CD4-positive, alpha-beta T cell treated with Interleukin-12 subunit alpha and Interleukin-12 subunit beta, for 1 hour (primary cell): Measurements from ENCODE around the gene CRB2.
A peak's percentile ranks its signal among the peaks of the same experiment; 100 is the strongest.

Experiments used
- DNase-seq: peaks from one replicate; pipeline ENCODE4 v3.0.0-alpha.2; 2020

The CRB2 gene

GRCh38 chr9:123348317-123348992 lies 7.5 kb upstream of the CRB2 start:
- no peak for DNase-seq

GRCh38 chr9:123349033-123349432 lies 7.0 kb upstream of the CRB2 start:
- no peak for DNase-seq

- peak; percentile 72 for DNase-seq
Measured at GRCh38 chr9:123349691-123350480, 6.1 kb upstream of the CRB2 start.

GRCh38 chr9:123350590-123351310 lies 5.2 kb upstream of the CRB2 start:
- no peak for DNase-seq

GRCh38 chr9:123353041-123353440 lies 3.0 kb upstream of the CRB2 start:
- DNase-seq: no peak

- peak; percentile 44 for DNase-seq
Measured at GRCh38 chr9:123353984-123354591, 1.9 kb upstream of the CRB2 start.

- no peak for DNase-seq
Measured at GRCh38 chr9:123354806-123355508, 1.0 kb upstream of the CRB2 start.

- no peak for DNase-seq
Measured at GRCh38 chr9:123356851-123357742, 1.1 kb downstream of the CRB2 start.

GRCh38 chr9:123357743-123358059 lies 1.7 kb downstream of the CRB2 start:
- DNase-seq: no peak

- DNase-seq: no peak
Measured at GRCh38 chr9:123358181-123358905, 2.3 kb downstream of the CRB2 start.

GRCh38 chr9:123359106-123359505 lies 3.1 kb downstream of the CRB2 start:
- no peak for DNase-seq

- DNase-seq: no peak
Measured at GRCh38 chr9:123359546-123359945, 3.5 kb downstream of the CRB2 start.

- DNase-seq: peak; percentile 21
Measured at GRCh38 chr9:123360161-123361085, 4.4 kb downstream of the CRB2 start.

- DNase-seq: no peak
Measured at GRCh38 chr9:123361086-123361730, 5.2 kb downstream of the CRB2 start.

- DNase-seq: no peak
Measured at GRCh38 chr9:123361731-123362510, 5.9 kb downstream of the CRB2 start.

GRCh38 chr9:123362856-123363255 lies 6.9 kb downstream of the CRB2 start:
- DNase-seq: no peak

GRCh38 chr9:123364241-123364824 lies 8.3 kb downstream of the CRB2 start:
- DNase-seq: no peak

- DNase-seq: no peak
Measured at GRCh38 chr9:123365287-123365880, 9.4 kb downstream of the CRB2 start.
